Endodermal cell (in vitro differentiated cells): ENCODE data around the gene OTULIN. TPM values are rescaled to one million over a fixed set of nuclear protein-coding genes. Genes with fewer than 3 reads are reported as not detected.

ENCODE experiments used
- DNase-seq: peaks from one replicate; pipeline ENCODE4 v3.0.0-alpha.2; 2017
- H3K27ac ChIP-seq: 2 replicates; pipeline ENCODE4 v1.5.1; 2013; ENCODE audit warnings: mild to moderate bottlenecking, low read depth, low read length, moderate library complexity
- H3K27me3 ChIP-seq: 2 replicates; pipeline ENCODE4 v1.6.1; 2013; ENCODE audit warnings: mild to moderate bottlenecking, low read length, moderate library complexity; ENCODE audit not compliant: insufficient read depth, control insufficient read depth, poor library complexity, severe bottlenecking
- H3K36me3 ChIP-seq: 2 replicates; pipeline ENCODE4 v1.7.0; 2013; ENCODE audit warnings: mild to moderate bottlenecking, low read length, moderate library complexity; ENCODE audit not compliant: control insufficient read depth, insufficient read depth
- H3K4me1 ChIP-seq: one replicate; pipeline ENCODE4 v1.7.0; 2013; ENCODE audit warnings: low read length; ENCODE audit not compliant: control insufficient read depth, insufficient read depth
- H3K4me3 ChIP-seq: 2 replicates; pipeline ENCODE4 v1.5.1; 2013; ENCODE audit warnings: mild to moderate bottlenecking, low read length, moderate library complexity
- H3K9ac ChIP-seq: 2 replicates; pipeline ENCODE4 v1.6.1; 2013; ENCODE audit warnings: mild to moderate bottlenecking, low read length, moderate library complexity; ENCODE audit not compliant: poor library complexity, severe bottlenecking; ENCODE audit errors: extremely low read depth
- H3K9me3 ChIP-seq: 2 replicates; pipeline ENCODE4 v1.6.1; 2013; ENCODE audit warnings: mild to moderate bottlenecking, low read length, moderate library complexity; ENCODE audit not compliant: control insufficient read depth
- H3K27ac Mint-ChIP-seq: 2 replicates; pipeline ENCODE4 v1.8.0; 2020; ENCODE audit warnings: mixed read lengths
- H3K27me3 Mint-ChIP-seq: 2 replicates; pipeline ENCODE4 v1.8.0; 2021; ENCODE audit warnings: mild to moderate bottlenecking, mixed read lengths; ENCODE audit not compliant: insufficient read depth
- H3K36me3 Mint-ChIP-seq: 2 replicates; pipeline ENCODE4 v1.8.0; 2020; ENCODE audit warnings: low read depth, mixed read lengths
- H3K4me1 Mint-ChIP-seq: 2 replicates; pipeline ENCODE4 v1.8.0; 2020; ENCODE audit warnings: mixed read lengths
- H3K4me3 Mint-ChIP-seq: 2 replicates; pipeline ENCODE4 v1.8.0; 2020; ENCODE audit warnings: mild to moderate bottlenecking, moderate library complexity, mixed read lengths
- H3K9me3 Mint-ChIP-seq: 2 replicates; pipeline ENCODE4 v1.8.0; 2020; ENCODE audit warnings: mild to moderate bottlenecking, mixed read lengths
- WGBS, 2 experiments: methylation state at CpG; one replicate each; pipeline versions ENCODE4 v1.1.5 to v1.1.7; 2013; ENCODE audit warnings: missing lambda C conversion rate in 2 of 2, mixed read lengths in 1 of 2; ENCODE audit not compliant: insufficient coverage in 1 of 2, insufficient read length in 1 of 2; 5-methylcytosine and 5-hydroxymethylcytosine counted together
- total RNA-seq, 2 donors: library from RNA; stranded (reverse); fragmentation: NEBNext Ultra II Directional in 1 of 2; extraction: Animal tissue kit (Norgen Biotek cat#: 25700) in 1 of 2; gene quantifications; 2 replicates in 1 of 2; 3 replicates in 1 of 2; pipeline ENCODE4 v1.2.1, GENCODE V29; 2021
- TF ChIP-seq, protein P1 (sequence below): fragments of 200-600 bp; sonication (generic); conservative IDR thresholded peaks from 2 replicates; pipeline ENCODE4 v1.5.0; 2021; ENCODE audit warnings: antibody characterized with exemption, mild to moderate bottlenecking

Gene OTULIN
- total RNA-seq, 2 donors from 2014 or later: 36.4 to 43.2 TPM

DNA sequence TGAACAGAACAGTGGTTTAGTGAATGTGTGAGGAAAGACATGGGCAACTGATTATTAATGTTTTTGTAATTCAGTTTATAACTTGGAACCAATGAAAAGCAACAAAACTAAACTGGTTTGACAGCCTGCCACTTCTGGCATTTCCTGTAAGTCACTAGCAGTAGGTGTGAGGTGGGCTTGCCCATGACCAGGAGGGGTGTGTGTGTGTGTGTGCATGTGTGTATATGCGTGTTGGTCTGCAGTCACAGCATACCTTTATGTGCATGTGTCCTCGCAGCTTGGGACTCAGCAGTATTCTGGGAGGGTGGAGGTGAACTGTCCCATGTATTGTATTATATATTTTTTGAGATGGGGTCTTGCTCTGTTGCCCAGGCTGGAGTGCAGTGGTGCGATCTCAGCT lies 32.3 kb downstream of the OTULIN start:
- WGBS, 2 experiments: 91 to 92% methylated on average over 2 to 3 of the region's 3 CpGs
- Mint-ChIP-seq H3K27me3 (no peaks in the 10 kb centered on the region), H3K9me3 (no peaks in the 10 kb centered on the region)

DNA sequence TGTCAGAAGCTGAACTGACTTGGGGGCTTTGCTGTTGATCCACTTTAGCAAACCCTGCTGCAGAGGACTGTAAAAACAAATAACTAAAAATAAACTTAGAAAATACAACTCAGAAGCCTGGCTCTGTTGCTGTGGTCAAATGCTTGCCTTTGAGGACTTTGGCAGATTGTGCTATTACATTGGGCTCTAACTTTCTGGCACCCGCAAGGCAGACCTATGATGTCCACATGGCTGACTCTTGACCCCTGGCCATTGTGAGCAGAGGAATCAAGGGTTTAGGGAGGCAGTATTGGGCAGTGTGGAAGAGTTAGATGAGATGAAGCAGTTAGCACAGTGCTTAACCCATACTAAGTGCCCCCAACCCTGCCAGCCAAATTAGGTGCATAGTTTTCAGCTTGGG lies 34.0 kb downstream of the OTULIN start:
- Mint-ChIP-seq H3K27me3 (no peaks in the 10 kb centered on the region), H3K9me3 (no peaks in the 10 kb centered on the region), H3K4me1 (peaks cover 22% of the 10 kb centered on the region), H3K27ac (no peak overlapping the region), H3K4me3 (no peak overlapping the region), H3K36me3 (peaks cover 52% of the 10 kb centered on the region)
- no peaks in the 10 kb centered on the region for H3K27me3 ChIP-seq
- DNase-seq: no peak
- 86 to 94% methylated on average over 1 of the region's 1 CpG for WGBS, 2 experiments
- H3K36me3 ChIP-seq: peaks cover 69% of the 10 kb centered on the region
- H3K4me3 ChIP-seq: no peak overlapping the region
- TF ChIP-seq, protein P1, sequence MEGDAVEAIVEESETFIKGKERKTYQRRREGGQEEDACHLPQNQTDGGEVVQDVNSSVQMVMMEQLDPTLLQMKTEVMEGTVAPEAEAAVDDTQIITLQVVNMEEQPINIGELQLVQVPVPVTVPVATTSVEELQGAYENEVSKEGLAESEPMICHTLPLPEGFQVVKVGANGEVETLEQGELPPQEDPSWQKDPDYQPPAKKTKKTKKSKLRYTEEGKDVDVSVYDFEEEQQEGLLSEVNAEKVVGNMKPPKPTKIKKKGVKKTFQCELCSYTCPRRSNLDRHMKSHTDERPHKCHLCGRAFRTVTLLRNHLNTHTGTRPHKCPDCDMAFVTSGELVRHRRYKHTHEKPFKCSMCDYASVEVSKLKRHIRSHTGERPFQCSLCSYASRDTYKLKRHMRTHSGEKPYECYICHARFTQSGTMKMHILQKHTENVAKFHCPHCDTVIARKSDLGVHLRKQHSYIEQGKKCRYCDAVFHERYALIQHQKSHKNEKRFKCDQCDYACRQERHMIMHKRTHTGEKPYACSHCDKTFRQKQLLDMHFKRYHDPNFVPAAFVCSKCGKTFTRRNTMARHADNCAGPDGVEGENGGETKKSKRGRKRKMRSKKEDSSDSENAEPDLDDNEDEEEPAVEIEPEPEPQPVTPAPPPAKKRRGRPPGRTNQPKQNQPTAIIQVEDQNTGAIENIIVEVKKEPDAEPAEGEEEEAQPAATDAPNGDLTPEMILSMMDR: no peak
- H3K27ac ChIP-seq: no peak overlapping the region
- H3K4me1 ChIP-seq: no peaks in the 10 kb centered on the region
- H3K9me3 ChIP-seq: no peaks in the 10 kb centered on the region
- no peak overlapping the region for H3K9ac ChIP-seq

More for the DNA sequence above, 32.3 kb downstream of the OTULIN start:
- DNase-seq: no peak
- TF ChIP-seq, protein P1: no peak
- Histone ChIP-seq H3K27ac (no peak overlapping the region), H3K4me3 (no peak overlapping the region), H3K27me3 (no peaks in the 10 kb centered on the region), H3K36me3 (peaks cover 73% of the 10 kb centered on the region), H3K4me1 (no peaks in the 10 kb centered on the region), H3K9ac (no peak overlapping the region), H3K9me3 (no peaks in the 10 kb centered on the region)
- Mint-ChIP-seq H3K4me1 (peaks cover 22% of the 10 kb centered on the region), H3K27ac (no peak overlapping the region), H3K4me3 (no peak overlapping the region), H3K36me3 (peaks cover 62% of the 10 kb centered on the region)

DNA sequence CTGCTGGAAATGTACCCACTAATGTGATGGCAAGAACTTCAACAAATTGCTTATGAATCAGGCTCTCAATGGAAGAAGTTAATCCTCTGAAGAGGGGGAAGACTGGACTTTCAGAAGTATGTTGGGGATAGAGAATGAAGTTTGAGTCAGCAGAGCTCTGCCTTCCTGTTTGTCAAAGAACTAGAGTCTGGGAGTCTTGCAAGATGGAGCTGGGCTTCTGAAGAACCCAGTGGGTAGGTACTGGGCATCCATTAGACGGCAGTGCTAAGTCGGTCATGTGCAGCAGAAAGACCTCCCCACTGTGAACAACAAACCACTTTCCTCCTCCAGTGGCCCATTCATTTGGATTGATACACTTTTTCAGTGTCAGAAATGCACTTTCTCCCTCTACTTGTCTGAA lies 34.6 kb downstream of the OTULIN start:
- no peak for DNase-seq
- no peak overlapping the region for H3K4me3 ChIP-seq
- WGBS, 2 experiments: 98 to 100% methylated on average over 2 of the region's 2 CpGs

More for the DNA sequence above, 34.6 kb downstream of the OTULIN start:
- Mint-ChIP-seq H3K4me1 (peaks cover 22% of the 10 kb centered on the region), H3K27me3 (no peaks in the 10 kb centered on the region), H3K9me3 (no peaks in the 10 kb centered on the region), H3K36me3 (peaks cover 50% of the 10 kb centered on the region), H3K4me3 (no peak overlapping the region), H3K27ac (no peak overlapping the region)
- no peak overlapping the region for H3K27ac ChIP-seq
- no peak overlapping the region for H3K9ac ChIP-seq
- no peaks in the 10 kb centered on the region for H3K4me1 ChIP-seq
- H3K36me3 ChIP-seq: peaks cover 66% of the 10 kb centered on the region
- no peaks in the 10 kb centered on the region for H3K9me3 ChIP-seq
- TF ChIP-seq, protein P1: no peak
- H3K27me3 ChIP-seq: no peaks in the 10 kb centered on the region
